H9 (cell line): ENCODE data around the gene PLXNC1. TPM values are rescaled to one million over a fixed set of nuclear protein-coding genes. Genes with fewer than 3 reads are reported as not detected.

Source experiments
- DNase-seq: peaks from one replicate; pipeline ENCODE4 v3.0.0-alpha.2; 2017
- H2AFZ ChIP-seq: one replicate; pipeline ENCODE4 v1.6.1; 2013; ENCODE audit warnings: mild to moderate bottlenecking, low read length, control low read depth, moderate library complexity
- H2AK5ac ChIP-seq: 2 replicates; pipeline ENCODE4 v1.6.1; 2013; ENCODE audit warnings: low read length, control low read depth, mixed read lengths; ENCODE audit not compliant: insufficient read length
- H2BK120ac ChIP-seq: one replicate; pipeline ENCODE4 v1.6.1; 2013; ENCODE audit warnings: low read depth, mild to moderate bottlenecking, low read length, control low read depth, inconsistent platforms; ENCODE audit not compliant: poor library complexity, severe bottlenecking
- H2BK12ac ChIP-seq: 2 replicates; pipeline ENCODE4 v1.6.1; 2013; ENCODE audit warnings: low read length, control low read depth, mixed read lengths, low read depth; ENCODE audit not compliant: insufficient read length
- H2BK15ac ChIP-seq: 2 replicates; pipeline ENCODE4 v1.6.1; 2013; ENCODE audit warnings: low read depth, low read length, control low read depth
- H2BK20ac ChIP-seq: one replicate; pipeline ENCODE4 v1.6.1; 2013; ENCODE audit warnings: low read depth, mild to moderate bottlenecking, low read length, control low read depth, inconsistent platforms; ENCODE audit not compliant: poor library complexity, severe bottlenecking
- H2BK5ac ChIP-seq: 2 replicates; pipeline ENCODE4 v1.6.1; 2013; ENCODE audit warnings: low read length, control low read depth, mixed read lengths; ENCODE audit not compliant: insufficient read length
- H3K14ac ChIP-seq: 2 replicates; pipeline ENCODE4 v1.6.1; 2013; ENCODE audit warnings: low read length, control low read depth; ENCODE audit not compliant: insufficient read depth
- H3K18ac ChIP-seq: 2 replicates; pipeline ENCODE4 v1.6.1; 2013; ENCODE audit warnings: low read depth, mild to moderate bottlenecking, mixed read lengths, low read length, control low read depth; ENCODE audit not compliant: insufficient read length
- H3K23ac ChIP-seq: 2 replicates; pipeline ENCODE4 v1.6.1; 2013; ENCODE audit warnings: low read length, control low read depth, mixed read lengths, low read depth; ENCODE audit not compliant: insufficient read length
- H3K23me2 ChIP-seq: 2 replicates; pipeline ENCODE4 v1.6.1; 2013; ENCODE audit warnings: low read depth, mild to moderate bottlenecking, mixed read lengths, low read length, control low read depth; ENCODE audit not compliant: insufficient read length, poor library complexity, severe bottlenecking
- H3K27ac ChIP-seq: 2 replicates; pipeline ENCODE4 v1.5.1; 2013; ENCODE audit warnings: low read length, control low read depth, mixed read lengths, low read depth; ENCODE audit not compliant: insufficient read length
- H3K27me3 ChIP-seq: 2 replicates; pipeline ENCODE4 v1.6.1; 2013; ENCODE audit warnings: low read length, control low read depth, inconsistent platforms; ENCODE audit not compliant: insufficient read depth
- H3K4ac ChIP-seq: 2 replicates; pipeline ENCODE4 v1.6.1; 2013; ENCODE audit warnings: low read depth, mild to moderate bottlenecking, control low read depth, inconsistent platforms, low read length, moderate library complexity
- H3K4me1 ChIP-seq: 2 replicates; pipeline ENCODE4 v1.6.1; 2013; ENCODE audit warnings: low read length, control low read depth, inconsistent platforms; ENCODE audit not compliant: insufficient read depth
- H3K4me2 ChIP-seq: 2 replicates; pipeline ENCODE4 v1.6.1; 2013; ENCODE audit warnings: low read length, control low read depth, mixed read lengths; ENCODE audit not compliant: insufficient read length, insufficient read depth
- H3K56ac ChIP-seq: 2 replicates; pipeline ENCODE4 v1.6.1; 2013; ENCODE audit warnings: low read depth, mild to moderate bottlenecking, mixed read lengths, low read length, control low read depth; ENCODE audit not compliant: insufficient read length
- H3K79me1 ChIP-seq: 2 replicates; pipeline ENCODE4 v1.6.1; 2013; ENCODE audit warnings: low read depth, mild to moderate bottlenecking, moderate library complexity, low read length, control low read depth, inconsistent platforms; ENCODE audit not compliant: insufficient read depth, poor library complexity, severe bottlenecking
- H3K79me2 ChIP-seq: 2 replicates; pipeline ENCODE4 v1.6.1; 2013; ENCODE audit warnings: low read length, control low read depth, inconsistent platforms; ENCODE audit not compliant: insufficient read depth
- H3K9ac ChIP-seq: 2 replicates; pipeline ENCODE4 v1.6.1; 2013; ENCODE audit warnings: low read length, control low read depth, mixed read lengths; ENCODE audit not compliant: insufficient read length; ENCODE audit errors: extremely low read depth
- H3K9me3 ChIP-seq: one replicate; pipeline ENCODE4 v1.6.1; 2013; ENCODE audit warnings: low read depth, low read length, inconsistent platforms; ENCODE audit not compliant: control insufficient read depth
- H3T11ph ChIP-seq: one replicate; pipeline ENCODE4 v1.6.1; 2013; ENCODE audit warnings: mild to moderate bottlenecking, low read length, control low read depth, inconsistent platforms
- H4K20me1 ChIP-seq: one replicate; pipeline ENCODE4 v1.6.1; 2013; ENCODE audit not compliant: control insufficient read depth, insufficient read length, insufficient read depth
- H4K5ac ChIP-seq: 2 replicates; pipeline ENCODE4 v1.6.1; 2013; ENCODE audit warnings: low read depth, mild to moderate bottlenecking, mixed read lengths, low read length, control low read depth; ENCODE audit not compliant: insufficient read length
- H4K8ac ChIP-seq: replicated peaks from 2 replicates; pipeline ENCODE4 v1.6.1; 2013; ENCODE audit warnings: low read length, control low read depth, mixed read lengths, low read depth; ENCODE audit not compliant: insufficient read length
- H4K91ac ChIP-seq: 2 replicates; pipeline ENCODE4 v1.6.1; 2013; ENCODE audit warnings: low read depth, mild to moderate bottlenecking, moderate library complexity, mixed read lengths, low read length, control low read depth; ENCODE audit not compliant: insufficient read length
- H3K27ac Mint-ChIP-seq, 3 experiments: 2 replicates in 2 of 3; 3 replicates in 1 of 3; pipeline ENCODE4 v1.8.0; 2020 to 2021; ENCODE audit warnings: mixed read lengths in 3 of 3, mild to moderate bottlenecking in 1 of 3, moderate library complexity in 1 of 3
- H3K27me3 Mint-ChIP-seq: 2 replicates; pipeline ENCODE4 v1.8.0; 2021; ENCODE audit warnings: low read depth, mild to moderate bottlenecking, moderate library complexity, mixed read lengths
- H3K36me3 Mint-ChIP-seq, 3 experiments: 2 replicates in 2 of 3; 3 replicates in 1 of 3; pipeline ENCODE4 v1.8.0; 2020 to 2021; ENCODE audit warnings: low read depth in 3 of 3, mixed read lengths in 3 of 3; ENCODE audit not compliant: insufficient read depth in 1 of 3
- H3K4me1 Mint-ChIP-seq, 2 experiments: 2 replicates each; pipeline ENCODE4 v1.8.0; 2020; ENCODE audit warnings: mixed read lengths in 2 of 2
- H3K4me3 Mint-ChIP-seq, 2 experiments: 2 replicates in 1 of 2; 3 replicates in 1 of 2; pipeline ENCODE4 v1.8.0; 2020 to 2021; ENCODE audit warnings: mild to moderate bottlenecking in 2 of 2, mixed read lengths in 2 of 2, moderate library complexity in 1 of 2
- H3K9me3 Mint-ChIP-seq, 2 experiments: 2 replicates in 1 of 2; 3 replicates in 1 of 2; pipeline ENCODE4 v1.8.0; 2020; ENCODE audit warnings: mild to moderate bottlenecking in 2 of 2, mixed read lengths in 2 of 2, moderate library complexity in 1 of 2
- CTCF ChIP-seq: fragments of 200-600 bp; sonication (generic); conservative IDR thresholded peaks from 3 replicates; pipeline ENCODE4 v1.8.0; 2021; ENCODE audit warnings: antibody characterized with exemption, mild to moderate bottlenecking
- WGBS: extraction: QIAGEN DNeasy Blood & Tissue Kit; methylation state at CpG from one replicate; pipeline ENCODE4 v1.1.7; 2013; ENCODE audit warnings: missing lambda C conversion rate, low lambda C conversion rate, mixed read lengths; ENCODE audit not compliant: insufficient read length; ENCODE audit errors: extremely low coverage; 5-methylcytosine and 5-hydroxymethylcytosine counted together
- total RNA-seq: library from RNA; stranded (reverse); gene quantifications from 2 replicates; pipeline ENCODE4 v1.2.1, GENCODE V29; 2021

Gene PLXNC1
- total RNA-seq, 1 experiment from 2014 or later, result 1.2 TPM

GRCh38 chr12:94322346-94322745 is 174.0 kb downstream of the PLXNC1 start:
- no peak overlapping the region for H2BK120ac ChIP-seq
- Mint-ChIP-seq H3K36me3 (peaks cover 54 to 88% (median 79%) of the 10 kb centered on the region in 3 experiments), H3K9me3 (peaks cover 47 to 56% of the 10 kb centered on the region in 2 experiments), H3K4me3 (no peak overlapping the region), H3K27ac (no peak overlapping the region), H3K4me1 (no peaks in the 10 kb centered on the region), H3K27me3 (no peaks in the 10 kb centered on the region)
- no peaks in the 10 kb centered on the region for H3K27me3 ChIP-seq
- H2BK15ac ChIP-seq, result no peak overlapping the region
- H3K27ac ChIP-seq, result no peak overlapping the region
- H4K91ac ChIP-seq, result no peak overlapping the region
- no peak overlapping the region for H2BK5ac ChIP-seq
- H3K14ac ChIP-seq, result no peak overlapping the region
- DNase-seq, result no peak
- H3K4ac ChIP-seq, result no peak overlapping the region
- peaks cover 22% of the 10 kb centered on the region for H3K9me3 ChIP-seq
- no peak overlapping the region for H4K8ac ChIP-seq
- no peak overlapping the region for H2AK5ac ChIP-seq
- H3K9ac ChIP-seq, result no peak overlapping the region
- H3K79me2 ChIP-seq, result no peaks in the 10 kb centered on the region
- no peak overlapping the region for H4K5ac ChIP-seq
- no peak overlapping the region for H3K4me2 ChIP-seq
- H2BK20ac ChIP-seq, result no peak overlapping the region
- TF ChIP-seq CTCF, result no peak
- no peak overlapping the region for H2AFZ ChIP-seq
- H3K79me1 ChIP-seq, result no peaks in the 10 kb centered on the region
- H3K23ac ChIP-seq, result no peak overlapping the region
- no peak overlapping the region for H3T11ph ChIP-seq
- H2BK12ac ChIP-seq, result no peak overlapping the region
- no peak overlapping the region for H3K56ac ChIP-seq
- H3K18ac ChIP-seq, result no peak overlapping the region
- WGBS, result no CpG with 5 or more reads among the region's 2 CpGs
- no peaks in the 10 kb centered on the region for H3K4me1 ChIP-seq
- H4K20me1 ChIP-seq, result no peaks in the 10 kb centered on the region
- no peaks in the 10 kb centered on the region for H3K23me2 ChIP-seq
